Prostate gland (tissue), 2 donors: ENCODE data around the gene RAPGEF2. TPM values are rescaled to one million over a fixed set of nuclear protein-coding genes. Genes with fewer than 3 reads are reported as not detected.
"Not testable (repeated sequence)": the region's sequence is repeated elsewhere in the genome, so short reads cannot be mapped to it uniquely, and the experiment has no call there.

Source experiments
- DNase-seq: peaks from one replicate; pipeline ENCODE4 v3.0.0-alpha.2; 2019; ENCODE audit warnings: low spot score
- H3K27ac ChIP-seq, 2 donors: fragments of 200-600 bp; sonication (generic); 2 replicates each; pipeline ENCODE4 v1.5.1; 2017 to 2019
- H3K27me3 ChIP-seq: fragments of 200-600 bp; sonication (generic); replicated peaks from 2 replicates; pipeline ENCODE4 v1.5.1; 2019; ENCODE audit not compliant: insufficient read depth
- H3K36me3 ChIP-seq, 2 donors: fragments of 200-600 bp; sonication (generic); 1 replicate in 1 of 2; 2 replicates in 1 of 2; pipeline versions ENCODE4 v1.5.1 to v1.8.1; 2017 to 2019
- H3K4me1 ChIP-seq: fragments of 200-600 bp; sonication (generic); replicated peaks from 2 replicates; pipeline ENCODE4 v1.5.1; 2019
- H3K4me3 ChIP-seq, 2 donors: fragments of 200-600 bp; sonication (generic); 2 replicates each; pipeline ENCODE4 v1.5.1; 2017 to 2019
- H3K9me3 ChIP-seq: fragments of 200-600 bp; sonication (generic); 2 replicates; pipeline ENCODE4 v1.5.1; 2017
- POLR2A ChIP-seq: fragments of 450-650 bp; IDR thresholded peaks from one replicate; pipeline ENCODE4 v1.6.1; 2016; ENCODE audit warnings: antibody characterized with exemption, mild to moderate bottlenecking
- POLR2AphosphoS5 ChIP-seq: sonication (generic); formaldehyde crosslinking; IDR thresholded peaks from one replicate; pipeline ENCODE4 v1.6.1; 2017; ENCODE audit warnings: antibody characterized with exemption
- WGBS: methylation state at CpG from one replicate; pipeline ENCODE4 v1.1.5; 2018; 5-methylcytosine and 5-hydroxymethylcytosine counted together
- intact Hi-C: fragments of 100-400 bp; cut with DNase I; formaldehyde crosslinking; loops from one replicate; pipeline ENCODE4 v1.14.2; 2022
- total RNA-seq, 2 donors: library from RNA; depleted of rRNA; stranded (reverse); fragments of >200 nt; gene quantifications; one replicate each; pipeline ENCODE4 v1.1.0, GENCODE V29; 2016
- TF ChIP-seq, protein P1 (sequence below), 4 experiments: fragments of 200-600 bp in 2 of 4; fragments of 450-650 bp in 2 of 4; sonication (generic) in 2 of 4; IDR thresholded peaks; 1 replicate in 3 of 4; 2 replicates in 1 of 4; pipeline ENCODE4 v1.5.1; 2016 to 2019; ENCODE audit warnings: antibody characterized with exemption in 4 of 4, mild to moderate bottlenecking in 2 of 4, moderate library complexity in 2 of 4

Gene RAPGEF2
- total RNA-seq, 2 donors from 2014 or later: 29.2 to 29.5 TPM

GRCh38 chr4:159086606-159087005 lies 16.3 kb upstream of the RAPGEF2 start:
- Histone ChIP-seq H3K36me3 (no peaks in the 10 kb centered on the region), H3K4me1 (no peaks in the 10 kb centered on the region), H3K9me3 (no peaks in the 10 kb centered on the region), H3K27ac (no peak overlapping the region), H3K4me3 (no peak overlapping the region), H3K27me3 (no peaks in the 10 kb centered on the region)
- no peak for TF ChIP-seq POLR2A
- TF ChIP-seq, protein P1, sequence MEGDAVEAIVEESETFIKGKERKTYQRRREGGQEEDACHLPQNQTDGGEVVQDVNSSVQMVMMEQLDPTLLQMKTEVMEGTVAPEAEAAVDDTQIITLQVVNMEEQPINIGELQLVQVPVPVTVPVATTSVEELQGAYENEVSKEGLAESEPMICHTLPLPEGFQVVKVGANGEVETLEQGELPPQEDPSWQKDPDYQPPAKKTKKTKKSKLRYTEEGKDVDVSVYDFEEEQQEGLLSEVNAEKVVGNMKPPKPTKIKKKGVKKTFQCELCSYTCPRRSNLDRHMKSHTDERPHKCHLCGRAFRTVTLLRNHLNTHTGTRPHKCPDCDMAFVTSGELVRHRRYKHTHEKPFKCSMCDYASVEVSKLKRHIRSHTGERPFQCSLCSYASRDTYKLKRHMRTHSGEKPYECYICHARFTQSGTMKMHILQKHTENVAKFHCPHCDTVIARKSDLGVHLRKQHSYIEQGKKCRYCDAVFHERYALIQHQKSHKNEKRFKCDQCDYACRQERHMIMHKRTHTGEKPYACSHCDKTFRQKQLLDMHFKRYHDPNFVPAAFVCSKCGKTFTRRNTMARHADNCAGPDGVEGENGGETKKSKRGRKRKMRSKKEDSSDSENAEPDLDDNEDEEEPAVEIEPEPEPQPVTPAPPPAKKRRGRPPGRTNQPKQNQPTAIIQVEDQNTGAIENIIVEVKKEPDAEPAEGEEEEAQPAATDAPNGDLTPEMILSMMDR (IDR thresholded peaks at IDR 0.05): no peak
- TF ChIP-seq POLR2AphosphoS5: no peak
- DNase-seq: no peak
- intact Hi-C loops: no loop called here
- 93% methylated on average over 2 of the region's 2 CpGs for WGBS

- H3K36me3 ChIP-seq: no peaks in the 10 kb centered on the region
- no peak overlapping the region for H3K4me3 ChIP-seq
- no peaks in the 10 kb centered on the region for H3K9me3 ChIP-seq
- WGBS: 93% methylated on average over 4 of the region's 4 CpGs
- DNase-seq: no peak
- no peaks in the 10 kb centered on the region for H3K27me3 ChIP-seq
- TF ChIP-seq, protein P1 (IDR thresholded peaks at IDR 0.05): no peak
- TF ChIP-seq POLR2A (no peak), POLR2AphosphoS5 (no peak)
- H3K27ac ChIP-seq: no peak overlapping the region
- intact Hi-C loops: no loop called here
- no peaks in the 10 kb centered on the region for H3K4me1 ChIP-seq
Measured at GRCh38 chr4:159090255-159090654, 12.6 kb upstream of the RAPGEF2 start.

DNA sequence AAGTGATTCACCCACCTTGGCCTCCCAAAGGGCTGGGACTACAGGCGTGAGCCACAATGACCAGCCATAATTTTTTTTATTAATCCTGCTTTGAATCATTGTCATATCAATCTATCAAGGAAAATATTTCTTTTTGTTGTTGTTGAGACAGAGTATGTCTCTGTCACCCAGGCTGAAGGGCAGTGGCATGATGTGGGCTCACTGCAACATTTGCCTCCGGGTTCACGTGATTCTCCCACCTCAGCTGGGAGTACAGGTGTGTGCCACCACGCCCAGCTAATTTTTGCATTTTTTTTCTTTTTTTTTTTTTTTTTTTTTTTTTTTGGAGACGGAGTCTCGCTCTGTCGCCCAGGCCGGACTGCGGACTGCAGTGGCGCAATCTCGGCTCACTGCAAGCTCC lies 8.7 kb upstream of the RAPGEF2 start:
- H3K27me3 ChIP-seq, H3K36me3 ChIP-seq, H3K27ac ChIP-seq, DNase-seq, H3K4me1 ChIP-seq, H3K4me3 ChIP-seq, intact Hi-C loops, H3K9me3 ChIP-seq: not testable (repeated sequence)
- 95% methylated on average over 8 of the region's 11 CpGs for WGBS

GRCh38 chr4:159096434-159096833 lies 6.4 kb upstream of the RAPGEF2 start:
- no peaks in the 10 kb centered on the region for H3K27me3 ChIP-seq
- H3K36me3 ChIP-seq: no peaks in the 10 kb centered on the region
- 75% methylated on average over 3 of the region's 3 CpGs for WGBS
- H3K9me3 ChIP-seq: no peaks in the 10 kb centered on the region
- H3K27ac ChIP-seq: no peak overlapping the region
- intact Hi-C loops: no loop called here
- no peak for DNase-seq
- no peak for TF ChIP-seq POLR2AphosphoS5
- no peak for TF ChIP-seq POLR2A
- TF ChIP-seq, protein P1 (IDR thresholded peaks at IDR 0.05): no peak
- H3K4me1 ChIP-seq: no peaks in the 10 kb centered on the region
- H3K4me3 ChIP-seq: no peak overlapping the region

DNA sequence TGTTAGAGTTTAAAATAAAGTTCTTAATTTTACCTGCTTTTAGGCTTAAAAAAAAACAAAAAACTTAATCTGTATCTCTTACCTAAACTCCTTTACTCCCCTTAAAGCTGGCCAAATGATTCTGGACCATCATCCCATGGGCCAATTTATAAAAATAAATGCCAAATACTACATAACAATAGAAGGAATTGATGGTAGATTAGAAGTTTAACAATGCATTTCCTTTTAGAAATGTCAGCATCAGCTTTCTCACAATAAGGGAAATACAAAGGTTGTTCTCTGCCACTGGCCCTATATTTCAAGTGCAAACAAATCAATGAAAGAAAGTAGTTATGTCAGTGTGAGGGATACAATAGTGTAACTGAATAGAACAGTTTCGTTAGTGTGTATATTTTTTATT lies 5.7 kb upstream of the RAPGEF2 start:
- intact Hi-C loops: no loop called here
- DNase-seq: no peak
- TF ChIP-seq POLR2AphosphoS5 (no peak), POLR2A (no peak)
- TF ChIP-seq, protein P1 (IDR thresholded peaks at IDR 0.05): no peak
- Histone ChIP-seq H3K36me3 (no peaks in the 10 kb centered on the region), H3K27me3 (no peaks in the 10 kb centered on the region), H3K27ac (no peak overlapping the region), H3K4me1 (no peaks in the 10 kb centered on the region), H3K4me3 (no peak overlapping the region), H3K9me3 (no peaks in the 10 kb centered on the region)
- WGBS: 37% methylated on average over 1 of the region's 1 CpG
